ENCODE measurements around the gene GDA. TPM values are rescaled to one million over a fixed set of nuclear protein-coding genes. Genes with fewer than 3 reads are reported as not detected.
"Not testable (repeated sequence)": the region's sequence is repeated elsewhere in the genome, so short reads cannot be mapped to it uniquely, and the experiment has no call there.

The GDA gene
- polyA plus RNA-seq, 3 donors = 0.31 to 0.43 (median 0.40) TPM

- DNase-seq (ENCODE audit: low read depth in 3 of 3, low spot score in 2 of 3) = peak in 2 of 3 donors; percentile 5 to 6
Observed at GRCh38 chr9:72203205-72203803, 54.1 kb downstream of the GDA start.

DNA sequence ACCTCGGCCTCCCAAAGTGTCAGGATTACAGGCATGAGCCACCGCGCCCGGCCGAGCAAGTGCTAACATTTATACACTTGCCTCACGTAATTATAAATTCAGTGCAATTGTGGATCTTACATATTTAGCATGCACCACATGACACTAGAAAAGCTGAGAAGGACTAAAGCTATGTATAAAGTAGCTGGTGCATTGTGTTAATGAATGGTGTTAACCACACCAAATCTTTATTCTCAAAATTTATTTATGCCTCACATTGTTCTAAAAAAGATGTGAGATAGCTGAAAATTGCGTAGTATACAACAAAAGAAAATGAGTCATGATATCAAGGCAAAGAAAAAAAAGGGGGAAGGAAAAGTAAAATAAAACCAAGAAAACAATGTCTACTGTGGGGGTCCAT lies 54.8 kb downstream of the GDA start:
- DNase-seq (ENCODE audit: low read depth in 3 of 3, low spot score in 2 of 3) = no peak

GRCh38 chr9:72205513-72205912 lies 56.3 kb downstream of the GDA start:
- DNase-seq (ENCODE audit: low read depth in 3 of 3, low spot score in 2 of 3) = no peak

GRCh38 chr9:72207278-72207677 lies 58.0 kb downstream of the GDA start:
- DNase-seq (ENCODE audit: low read depth in 3 of 3, low spot score in 2 of 3) = no peak

GRCh38 chr9:72210522-72210921 lies 61.3 kb downstream of the GDA start:
- DNase-seq (ENCODE audit: low read depth in 3 of 3, low spot score in 2 of 3) = no peak

GRCh38 chr9:72211047-72211446 lies 61.8 kb downstream of the GDA start:
- DNase-seq (ENCODE audit: low read depth in 3 of 3, low spot score in 2 of 3) = no peak

DNA sequence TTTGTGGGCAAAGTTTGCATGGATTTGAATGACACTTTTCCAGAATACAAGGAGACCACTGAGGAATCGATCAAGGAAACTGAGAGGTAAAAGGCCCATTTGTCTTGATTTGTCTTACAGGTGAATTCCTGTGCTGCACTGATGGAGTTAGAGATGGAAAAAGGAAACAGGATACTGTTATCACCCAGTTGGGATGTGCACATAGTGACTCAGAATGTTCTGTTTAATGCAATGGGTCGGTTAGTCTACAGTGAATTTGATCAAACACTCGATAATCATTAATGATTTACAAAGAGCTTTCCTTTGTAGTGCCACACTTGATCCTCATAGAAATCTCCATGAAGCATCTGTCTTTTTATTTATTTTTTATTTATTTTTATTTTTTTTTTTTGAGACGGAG lies 64.7 kb downstream of the GDA start:
- no peak for DNase-seq (ENCODE audit: low read depth in 3 of 3, low spot score in 2 of 3)

GRCh38 chr9:72217306-72217842 lies 68.1 kb downstream of the GDA start:
- DNase-seq (ENCODE audit: low read depth in 3 of 3, low spot score in 2 of 3) = no peak

DNA sequence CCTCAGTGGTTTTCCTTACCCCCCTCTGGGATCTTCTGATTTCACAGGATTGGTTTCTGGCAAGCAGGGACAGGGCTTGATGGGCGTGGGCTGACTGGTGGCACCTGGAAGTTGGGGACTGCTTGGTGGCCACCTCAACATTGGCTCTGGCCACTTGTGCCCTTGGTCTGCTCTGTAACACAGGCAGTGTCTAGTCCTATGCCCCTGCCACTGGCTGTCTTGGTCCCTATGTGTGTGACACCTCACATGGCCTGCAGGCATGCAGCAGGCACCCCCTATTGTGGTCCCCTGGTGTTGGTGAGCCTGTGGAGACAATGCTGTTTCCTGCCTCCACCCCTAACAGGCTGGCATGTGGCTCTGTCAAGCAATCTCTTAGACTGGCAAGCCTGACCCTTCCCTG lies 71.3 kb downstream of the GDA start:
- no peak for DNase-seq (ENCODE audit: low read depth in 3 of 3, low spot score in 2 of 3)

DNA sequence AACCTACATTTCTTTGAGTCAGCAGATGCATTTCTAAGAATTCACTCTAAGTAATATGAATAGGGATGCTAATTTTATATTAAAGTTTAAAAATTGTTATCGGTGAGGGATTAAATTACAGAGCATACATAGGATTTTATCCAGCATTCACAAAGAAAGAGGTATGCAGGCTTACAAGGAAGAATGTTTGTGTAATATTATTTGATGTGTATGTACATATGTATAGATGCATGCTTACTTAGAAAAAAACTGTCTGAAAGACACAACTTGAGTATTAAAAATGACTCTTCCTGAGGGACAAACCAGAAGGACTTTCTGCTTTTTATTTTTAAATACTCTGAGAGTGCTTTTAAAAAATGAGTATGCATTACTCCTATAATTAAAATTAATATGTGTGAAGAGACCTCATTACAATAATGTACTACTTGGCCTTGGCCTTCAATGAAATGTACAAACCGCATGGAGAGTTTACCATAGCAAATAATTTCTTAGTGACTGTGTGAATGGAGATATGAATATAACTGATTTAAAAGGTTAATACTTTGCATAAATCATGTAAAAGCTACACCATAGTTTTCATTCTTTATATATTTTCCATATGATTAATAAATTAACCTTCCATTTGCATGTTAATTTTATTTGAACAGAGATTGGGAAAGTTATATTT lies 77.0 kb downstream of the GDA start:
- DNase-seq (ENCODE audit: low read depth in 3 of 3, low spot score in 2 of 3) = no peak

DNA sequence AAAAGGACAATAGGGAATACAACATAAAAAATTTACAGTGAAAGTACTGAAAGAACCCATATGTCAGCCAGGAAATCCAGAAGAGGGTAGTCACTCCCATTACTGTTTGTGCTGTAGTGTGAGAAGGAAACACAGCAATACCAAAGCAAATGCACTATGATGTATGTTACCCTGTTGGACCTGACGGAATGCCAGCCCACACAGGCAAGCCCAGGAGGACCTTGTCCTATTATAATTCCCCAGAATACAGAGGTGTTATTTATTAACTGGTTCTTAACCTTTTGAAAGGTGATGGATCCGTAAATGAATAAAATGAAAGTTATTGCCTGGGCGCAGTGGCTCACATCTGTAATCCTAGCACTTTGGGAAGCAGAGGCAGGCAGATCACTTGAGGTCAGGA lies 79.0 kb downstream of the GDA start:
- DNase-seq (ENCODE audit: low read depth in 3 of 3, low spot score in 2 of 3) = no peak

DNA sequence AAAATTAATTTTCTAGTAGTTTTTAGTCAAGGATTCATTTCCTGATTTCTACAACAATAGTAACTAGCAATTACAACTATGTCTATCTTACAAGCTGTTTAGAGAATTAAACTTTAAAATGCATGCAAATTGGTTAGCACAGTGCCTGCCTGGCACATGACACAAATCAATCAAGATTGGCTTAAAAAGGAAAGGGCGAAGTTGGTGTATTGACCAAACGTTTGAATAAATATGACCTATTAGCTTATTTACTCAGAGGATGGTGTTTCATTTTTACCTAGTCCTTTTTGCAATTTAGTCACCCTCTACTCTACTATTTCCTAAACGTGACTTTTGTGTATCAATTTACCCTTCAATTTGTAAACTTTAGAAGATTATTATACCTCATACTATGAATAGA lies 83.5 kb downstream of the GDA start:
- DNase-seq (ENCODE audit: low read depth in 3 of 3, low spot score in 2 of 3) = no peak

GRCh38 chr9:72247549-72247948 lies 98.3 kb downstream of the GDA start:
- DNase-seq (ENCODE audit: low read depth in 3 of 3, low spot score in 2 of 3) = no peak

DNA sequence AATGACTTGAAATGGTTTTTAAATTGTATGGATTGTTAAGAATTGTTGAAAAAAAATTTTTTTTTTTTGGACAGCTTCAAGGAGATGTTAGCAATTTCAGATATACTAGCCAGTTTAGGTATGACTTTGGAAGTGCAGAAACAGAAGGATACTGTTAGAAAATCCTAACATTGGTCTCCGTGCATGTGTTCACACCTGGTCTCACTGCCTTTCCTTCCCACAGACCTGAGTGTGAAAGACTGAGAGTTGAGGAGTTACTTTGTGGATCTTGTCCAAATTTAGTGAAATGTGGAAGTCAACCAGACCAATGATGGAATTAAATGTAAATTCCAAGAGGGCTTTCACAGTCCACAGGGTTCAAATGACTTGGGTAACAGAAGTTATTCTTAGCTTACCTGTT lies 102.3 kb downstream of the GDA start:
- no peak for DNase-seq (ENCODE audit: low read depth in 3 of 3, low spot score in 2 of 3)

DNA sequence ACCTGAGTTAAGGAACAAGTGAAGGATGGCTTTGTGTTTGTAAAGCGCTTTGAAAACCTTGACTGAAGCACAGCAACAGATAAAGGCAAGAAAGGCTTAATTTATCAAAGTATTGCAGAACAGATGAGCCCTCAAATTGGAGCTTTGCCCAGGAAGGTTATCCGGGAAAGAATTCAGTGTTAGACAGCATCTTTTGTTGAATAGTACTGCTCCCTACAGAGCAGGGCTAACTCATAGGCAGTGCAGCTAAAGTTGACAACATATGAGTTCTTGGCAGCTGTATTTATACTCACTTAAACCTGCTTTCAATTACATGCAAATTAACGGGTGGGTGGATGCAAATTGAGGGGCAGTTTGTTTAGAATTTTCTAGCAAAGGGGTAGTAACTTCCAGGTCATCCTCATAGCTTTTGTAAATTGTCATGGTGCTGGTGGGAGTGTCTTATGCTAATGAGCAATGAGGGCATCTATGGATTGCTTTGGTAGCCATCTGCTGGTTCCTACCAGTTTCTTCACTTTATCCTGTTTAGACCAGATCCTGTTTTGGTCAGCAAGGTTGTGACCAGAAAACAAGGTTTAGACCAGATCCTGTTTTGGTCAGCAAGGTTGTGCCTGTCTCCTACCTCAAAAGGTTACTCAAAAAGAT lies 105.8 kb downstream of the GDA start:
- DNase-seq (ENCODE audit: low read depth in 3 of 3, low spot score in 2 of 3) = no peak

DNA sequence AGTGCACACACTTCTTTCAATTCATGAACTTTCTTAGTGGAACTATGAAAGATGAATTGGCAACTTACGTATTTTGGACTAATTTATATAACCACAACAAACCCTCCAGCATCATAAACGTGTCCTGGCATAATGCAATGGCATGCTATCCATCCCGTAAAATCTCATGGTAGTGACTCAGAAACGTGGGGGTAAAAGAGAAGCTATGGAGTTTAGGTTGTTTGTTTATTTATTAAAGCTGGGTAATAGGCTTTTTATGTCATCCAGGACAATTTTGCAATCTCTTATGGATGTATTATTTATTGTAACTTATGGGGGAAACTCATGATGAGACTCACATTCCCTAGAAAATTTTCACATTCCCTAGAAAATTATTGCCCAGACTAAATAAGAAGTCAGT lies 106.3 kb downstream of the GDA start:
- DNase-seq (ENCODE audit: low read depth in 3 of 3, low spot score in 2 of 3) = no peak

GRCh38 chr9:72256931-72257330 lies 107.7 kb downstream of the GDA start:
- no peak for DNase-seq (ENCODE audit: low read depth in 3 of 3, low spot score in 2 of 3)

- DNase-seq (ENCODE audit: low read depth in 3 of 3, low spot score in 2 of 3) = no peak
Observed at GRCh38 chr9:72257814-72258213, 108.6 kb downstream of the GDA start.

- DNase-seq (ENCODE audit: low read depth in 3 of 3, low spot score in 2 of 3) = no peak
Observed at GRCh38 chr9:72262063-72262462, 112.8 kb downstream of the GDA start.

GRCh38 chr9:72263572-72263971 lies 114.3 kb downstream of the GDA start:
- no peak for DNase-seq (ENCODE audit: low read depth in 3 of 3, low spot score in 2 of 3)

- DNase-seq (ENCODE audit: low read depth in 3 of 3, low spot score in 2 of 3) = no peak
Observed at GRCh38 chr9:72268961-72269360, 119.7 kb downstream of the GDA start.

DNA sequence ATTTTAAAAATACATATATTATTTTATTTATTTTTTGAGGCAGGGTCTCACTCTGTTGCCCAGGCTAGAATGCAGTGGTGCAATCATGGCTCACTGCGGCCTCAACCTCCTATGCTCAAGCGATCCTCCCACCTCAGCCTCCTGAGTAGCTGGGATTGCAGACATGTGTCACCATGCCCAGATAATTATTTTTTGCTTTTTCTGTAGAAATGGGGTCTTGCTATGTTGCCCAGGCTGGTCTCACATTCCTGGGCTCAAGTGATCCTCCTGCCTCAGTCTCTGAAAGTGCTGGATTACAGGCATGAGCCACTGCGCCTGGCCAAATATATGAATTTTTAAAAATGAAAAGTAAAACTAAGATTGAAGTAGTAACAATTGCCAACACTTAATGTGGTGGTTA lies 121.1 kb downstream of the GDA start:
- not testable (repeated sequence) for DNase-seq (ENCODE audit: low read depth in 3 of 3, low spot score in 2 of 3)

All from right renal cortex interstitium (tissue), 3 donors.